HS-27A (cell line): ENCODE results near the gene CABCOCO1.

Experiments used
- DNase-seq: peaks from one replicate; pipeline ENCODE4 v3.0.0-alpha.2; 2012; ENCODE audit warnings: low read depth, missing footprints

The CABCOCO1 gene

GRCh38 chr10:61786728-61787127, 124.0 kb downstream of the CABCOCO1 start:
- no peak for DNase-seq

GRCh38 chr10:61787170-61787569, 124.4 kb downstream of the CABCOCO1 start:
- DNase-seq = no peak

- no peak for DNase-seq
Observed at GRCh38 chr10:61789031-61789430, 126.3 kb downstream of the CABCOCO1 start.

- DNase-seq = no peak
Observed at GRCh38 chr10:61791216-61791615, 128.5 kb downstream of the CABCOCO1 start.

GRCh38 chr10:61792097-61792716, 129.5 kb downstream of the CABCOCO1 start:
- no peak for DNase-seq

GRCh38 chr10:61792921-61793320, 130.2 kb downstream of the CABCOCO1 start:
- no peak for DNase-seq

- DNase-seq = no peak
Observed at GRCh38 chr10:61793760-61794703, 131.3 kb downstream of the CABCOCO1 start.

- no peak for DNase-seq
Observed at GRCh38 chr10:61795147-61795546, 132.4 kb downstream of the CABCOCO1 start.

- DNase-seq = no peak
Observed at GRCh38 chr10:61795551-61795950, 132.8 kb downstream of the CABCOCO1 start.

GRCh38 chr10:61796785-61797184, 134.1 kb downstream of the CABCOCO1 start:
- no peak for DNase-seq

- no peak for DNase-seq
Observed at GRCh38 chr10:61797304-61798153, 134.8 kb downstream of the CABCOCO1 start.

GRCh38 chr10:61798713-61799112, 136.0 kb downstream of the CABCOCO1 start:
- DNase-seq = no peak

GRCh38 chr10:61801484-61801883, 138.8 kb downstream of the CABCOCO1 start:
- no peak for DNase-seq

GRCh38 chr10:61803269-61803668, 140.5 kb downstream of the CABCOCO1 start:
- DNase-seq = no peak

GRCh38 chr10:61804414-61804813, 141.7 kb downstream of the CABCOCO1 start:
- DNase-seq = no peak

GRCh38 chr10:61805091-61805490, 142.4 kb downstream of the CABCOCO1 start:
- no peak for DNase-seq

GRCh38 chr10:61810263-61810662, 147.5 kb downstream of the CABCOCO1 start:
- DNase-seq = no peak

GRCh38 chr10:61812052-61812721, 149.5 kb downstream of the CABCOCO1 start:
- no peak for DNase-seq

GRCh38 chr10:61812920-61813319, 150.2 kb downstream of the CABCOCO1 start:
- DNase-seq = no peak

- DNase-seq = no peak
Observed at GRCh38 chr10:61814160-61814559, 151.4 kb downstream of the CABCOCO1 start.

- DNase-seq = no peak
Observed at GRCh38 chr10:61815496-61815895, 152.8 kb downstream of the CABCOCO1 start.
